NCI-H226 (cell line): ENCODE measurements around the gene HERC3.
"Not testable (repeated sequence)": the region's sequence is repeated elsewhere in the genome, so short reads cannot be mapped to it uniquely, and the experiment has no call there.

Experiments
- DNase-seq: peaks from one replicate; pipeline ENCODE4 v3.0.0-alpha.2; 2015

Gene HERC3

GRCh38 chr4:88609794-88610193 lies 17.5 kb downstream of the HERC3 start:
- DNase-seq, result not testable (repeated sequence)

- DNase-seq, result no peak
Observed at GRCh38 chr4:88610771-88611170, 18.5 kb downstream of the HERC3 start.

DNA sequence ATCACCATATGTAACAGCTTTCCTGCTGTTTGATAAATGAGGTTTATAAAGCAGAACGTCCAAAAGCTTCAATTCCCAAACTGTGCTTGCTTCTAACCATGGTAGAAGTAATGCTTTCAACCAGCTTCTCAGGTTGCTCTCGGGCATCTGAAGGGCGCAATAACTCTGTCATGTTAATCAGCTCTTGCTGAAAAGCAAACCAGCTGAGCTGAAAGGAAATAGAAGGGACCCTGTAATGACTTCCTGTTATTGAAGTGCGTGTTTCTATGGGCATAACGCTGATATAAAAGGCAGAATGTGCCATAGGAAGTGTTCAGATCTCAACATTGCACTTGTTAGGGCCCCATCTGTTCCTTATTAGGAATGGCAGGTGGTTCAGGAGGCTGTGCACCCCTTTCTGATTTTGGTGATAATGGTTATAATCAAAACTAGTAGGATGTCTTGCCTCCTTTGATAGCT lies 21.2 kb downstream of the HERC3 start:
- no peak for DNase-seq

DNA sequence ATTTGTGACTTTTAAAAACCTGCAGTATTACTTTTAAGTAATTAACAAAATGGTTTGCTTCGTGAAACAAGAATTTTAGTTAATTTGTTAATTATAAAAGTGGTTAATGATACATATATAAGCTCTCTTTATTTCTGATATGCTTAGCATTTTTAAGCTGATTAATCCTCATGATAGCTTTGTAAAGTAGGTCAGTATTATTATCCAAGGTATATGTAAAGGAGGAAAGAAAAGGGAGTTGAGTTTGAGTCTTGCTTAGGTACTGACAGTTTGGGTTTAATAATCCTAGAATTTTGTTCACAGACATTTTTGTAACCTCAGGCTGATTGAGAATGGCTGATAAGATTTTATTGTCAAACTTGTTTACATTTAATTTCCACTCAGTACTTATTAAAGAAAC lies 21.8 kb downstream of the HERC3 start:
- DNase-seq, result no peak

DNA sequence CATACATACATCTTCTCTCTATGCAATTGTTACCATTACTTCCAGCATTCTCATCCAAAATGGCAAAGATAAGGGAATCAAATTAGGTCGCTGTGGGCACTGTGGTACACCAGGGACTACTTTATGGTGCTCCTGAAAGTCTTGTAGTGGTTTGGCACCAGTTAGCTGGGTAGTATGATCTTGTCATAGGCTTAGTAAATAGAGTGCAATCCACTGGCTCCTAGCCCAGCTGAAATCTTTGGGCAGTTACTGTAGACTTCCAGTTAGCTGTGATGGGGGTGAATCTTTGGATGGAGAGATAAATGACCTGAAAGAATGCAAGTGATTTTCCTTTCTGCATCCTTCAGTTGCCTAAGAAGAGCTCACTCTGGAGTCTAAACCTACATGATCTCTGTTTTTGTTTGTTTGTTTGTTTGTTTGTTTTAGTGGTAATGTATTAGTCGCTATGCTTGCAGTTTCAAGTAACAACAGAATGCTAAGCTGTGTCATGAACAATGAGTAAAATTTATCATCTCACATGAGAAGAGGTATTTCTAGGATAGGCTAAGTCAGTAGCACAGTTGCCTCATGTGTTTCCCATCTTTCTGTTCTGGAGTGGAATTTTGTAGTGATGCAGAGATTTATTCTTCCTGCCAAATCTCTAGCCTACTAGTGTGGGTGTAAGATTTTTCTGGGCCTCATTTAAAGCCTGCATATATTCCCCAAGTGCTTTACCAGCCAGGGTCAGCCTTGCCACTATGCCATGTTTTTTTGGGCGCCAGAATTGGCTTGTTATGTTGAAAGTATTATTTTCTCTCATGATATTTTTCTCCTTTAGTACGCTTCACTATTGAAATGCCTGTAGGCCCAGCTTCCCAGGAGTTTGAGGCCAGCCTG lies 24.2 kb downstream of the HERC3 start:
- DNase-seq, result peak; percentile 92

GRCh38 chr4:88618782-88619485 lies 26.7 kb downstream of the HERC3 start:
- DNase-seq, result no peak

DNA sequence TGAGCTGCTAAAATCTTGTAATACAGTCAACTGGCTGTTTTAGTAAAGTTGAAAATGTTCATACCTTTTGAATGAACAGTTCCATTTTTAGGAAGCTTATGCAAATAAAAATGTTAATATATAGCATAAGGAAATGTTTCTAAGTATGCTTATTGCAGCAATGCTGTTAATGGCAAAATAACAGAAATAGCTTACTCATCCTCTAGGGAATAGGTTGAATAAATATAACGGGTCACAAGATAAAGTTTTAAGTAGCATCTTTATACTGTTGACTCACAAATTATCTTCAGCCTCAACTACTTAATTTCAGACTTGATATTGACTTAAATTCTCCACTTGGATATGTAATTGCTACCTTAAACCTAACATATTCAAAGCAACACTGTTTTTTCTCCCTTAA lies 27.7 kb downstream of the HERC3 start:
- DNase-seq, result no peak

GRCh38 chr4:88621763-88622327 lies 29.6 kb downstream of the HERC3 start:
- DNase-seq, result no peak

DNA sequence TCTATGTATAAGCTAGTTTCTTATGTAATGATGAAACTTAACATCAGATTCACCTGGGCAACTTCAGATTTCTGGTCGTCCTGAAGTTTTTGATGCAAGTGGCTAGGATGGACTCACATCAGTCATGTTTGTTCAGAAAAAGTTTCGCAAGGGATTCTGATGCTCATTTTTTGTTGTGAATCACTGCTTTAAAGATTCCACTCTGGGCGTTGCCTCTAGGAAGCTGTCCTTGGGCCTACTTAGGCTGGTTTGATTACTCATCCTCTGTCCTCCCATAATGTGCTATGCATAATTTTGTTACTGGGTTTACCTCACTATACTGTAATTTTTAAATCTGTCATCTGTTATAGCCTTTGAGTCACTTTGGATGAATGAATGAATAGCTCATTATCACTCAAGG lies 30.8 kb downstream of the HERC3 start:
- DNase-seq, result peak; percentile 81

- DNase-seq, result no peak
Observed at GRCh38 chr4:88628746-88629145, 36.5 kb downstream of the HERC3 start.

- DNase-seq, result no peak
Observed at GRCh38 chr4:88629826-88630225, 37.5 kb downstream of the HERC3 start.

GRCh38 chr4:88630756-88631155 lies 38.5 kb downstream of the HERC3 start:
- peak; percentile 49 for DNase-seq

DNA sequence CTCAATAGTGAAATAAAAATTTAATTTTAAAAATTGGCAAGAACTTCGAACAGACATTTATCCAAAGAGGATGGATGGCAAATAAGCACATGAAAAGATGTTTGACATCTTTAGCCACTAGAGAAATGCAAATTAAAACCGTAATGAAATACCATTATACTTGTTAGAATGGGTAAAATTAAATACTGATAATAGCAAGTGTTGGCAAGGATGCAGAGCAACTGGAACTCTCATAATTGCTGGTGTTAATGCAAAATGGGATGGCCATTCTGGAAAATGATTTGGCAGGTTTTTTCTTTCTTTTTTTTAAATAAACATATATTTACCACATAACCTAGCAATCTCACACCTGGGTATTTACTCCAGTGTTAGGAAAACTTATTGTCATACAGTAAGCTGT lies 51.7 kb downstream of the HERC3 start:
- DNase-seq, result no peak

DNA sequence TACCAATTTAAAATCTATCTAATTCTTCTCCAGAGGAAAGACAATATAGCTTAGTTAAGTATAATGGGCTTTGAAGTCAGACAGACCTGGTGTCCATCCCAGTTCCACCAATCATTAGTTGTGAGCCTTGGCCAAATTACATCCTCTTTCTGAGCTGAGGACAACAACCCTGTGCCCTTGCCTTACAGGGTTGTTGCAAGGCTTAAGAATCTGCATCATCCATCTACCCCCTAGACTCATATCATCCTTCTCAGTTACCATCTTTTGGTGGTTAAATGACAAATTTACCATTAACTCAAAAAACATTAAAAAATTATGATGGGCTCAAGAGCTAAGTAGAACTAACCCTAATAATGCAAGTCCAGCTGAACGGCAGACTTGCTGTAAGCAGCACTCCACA lies 53.7 kb downstream of the HERC3 start:
- DNase-seq, result no peak

DNA sequence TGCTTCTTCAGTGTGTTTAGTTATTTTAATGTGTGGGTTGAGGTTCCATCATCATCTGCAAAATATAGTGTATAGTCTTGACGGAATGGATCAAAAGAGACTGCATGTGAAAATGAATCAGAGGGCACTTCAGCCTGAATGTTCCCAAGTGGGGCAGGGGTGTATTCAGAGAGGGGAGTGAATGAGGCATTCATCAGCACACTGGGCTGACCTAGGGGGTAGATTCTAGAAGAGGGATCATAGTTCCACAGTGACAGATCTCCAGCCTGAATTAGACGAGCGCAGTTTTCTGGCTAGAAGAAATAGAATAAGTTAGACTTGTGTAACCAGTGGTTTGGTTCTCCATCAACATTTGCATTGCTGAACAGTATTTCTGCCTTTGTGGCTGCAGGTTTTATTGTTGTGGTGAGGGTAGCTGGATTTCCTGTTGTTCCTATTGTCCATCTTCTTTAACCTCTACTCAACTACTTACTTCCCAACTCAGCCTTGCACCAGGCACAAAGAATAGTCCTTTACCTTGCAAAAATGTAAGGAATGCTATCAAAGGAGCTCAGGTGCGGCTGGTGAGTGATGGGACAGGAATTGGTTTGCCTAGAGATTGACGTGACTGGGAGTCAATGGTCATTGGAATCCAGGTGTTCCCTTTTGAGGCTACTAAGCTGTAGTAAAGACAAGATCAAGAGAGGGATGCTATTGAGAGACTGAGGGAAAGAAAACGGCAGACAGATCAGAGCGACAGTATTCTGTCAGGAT lies 54.4 kb downstream of the HERC3 start:
- DNase-seq, result no peak

DNA sequence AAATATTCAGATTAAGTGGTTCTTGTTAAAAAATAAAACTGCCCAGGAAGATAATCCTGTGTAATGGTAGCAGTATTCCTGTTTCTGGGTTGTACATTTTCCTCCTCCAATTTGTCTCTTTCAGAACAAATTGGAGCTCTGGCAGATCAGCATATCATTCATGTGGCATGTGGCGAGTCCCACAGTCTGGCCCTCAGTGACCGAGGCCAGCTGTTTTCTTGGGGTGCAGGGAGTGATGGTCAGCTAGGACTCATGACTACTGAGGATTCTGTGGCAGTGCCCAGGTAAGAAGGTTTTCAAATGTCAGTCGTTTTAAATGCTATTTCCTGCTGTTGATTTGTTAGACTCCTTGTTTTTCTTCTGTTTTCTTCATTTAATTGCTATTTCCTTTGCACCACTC lies 57.4 kb downstream of the HERC3 start:
- no peak for DNase-seq

- no peak for DNase-seq
Observed at GRCh38 chr4:88653371-88653946, 61.2 kb downstream of the HERC3 start.

- no peak for DNase-seq
Observed at GRCh38 chr4:88655226-88655625, 62.9 kb downstream of the HERC3 start.

GRCh38 chr4:88659055-88659889 lies 67.0 kb downstream of the HERC3 start:
- DNase-seq, result peak; percentile 63

GRCh38 chr4:88659890-88660208 lies 67.6 kb downstream of the HERC3 start:
- DNase-seq, result no peak

DNA sequence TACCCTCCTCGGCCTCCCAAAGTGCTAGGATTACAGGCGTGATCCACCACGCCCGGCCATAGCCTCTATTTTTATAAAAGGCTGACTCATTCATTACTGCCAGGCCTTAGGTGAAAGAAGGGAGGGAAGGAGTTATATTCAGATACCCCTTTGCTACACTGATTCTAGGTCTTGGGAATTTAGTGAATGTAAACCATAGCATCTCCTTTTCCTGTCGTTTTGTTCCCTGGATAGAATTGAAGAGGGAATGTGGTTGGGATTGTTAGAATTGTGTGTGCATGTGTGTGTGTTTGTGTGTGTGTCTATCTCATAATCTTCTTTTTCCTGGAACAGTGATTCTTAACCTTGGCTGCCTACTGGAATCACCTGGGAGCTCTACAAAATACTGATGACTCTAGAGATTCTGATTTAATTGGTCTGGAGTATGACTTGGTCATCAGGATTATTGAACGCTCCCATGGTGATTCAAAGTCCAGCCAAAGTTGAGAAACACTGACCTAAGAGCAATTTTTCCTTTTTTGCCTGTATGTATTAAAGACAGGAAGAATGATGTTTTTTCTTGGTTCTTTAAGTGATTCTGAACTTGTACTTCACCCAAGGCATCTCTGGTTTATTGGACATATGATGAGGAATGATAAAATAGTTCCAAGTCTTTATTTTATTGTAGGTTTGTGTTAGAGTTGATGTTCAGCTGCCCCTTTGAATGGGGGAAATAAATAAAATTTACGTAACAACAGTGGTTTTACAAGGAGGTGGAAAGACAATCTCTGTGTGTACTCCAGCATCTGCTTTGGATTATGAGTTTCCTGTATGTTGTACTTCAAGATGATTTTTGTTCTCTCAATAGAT lies 68.4 kb downstream of the HERC3 start:
- DNase-seq, result peak; percentile 33
